Measurements from ENCODE around the gene PPP3CB. TPM values are rescaled to one million over a fixed set of nuclear protein-coding genes. Genes with fewer than 3 reads are reported as not detected.

The PPP3CB gene
- total RNA-seq (2014; rRNA removed; shearing (Covaris generic); ENCODE audit: low replicate concordance) = 5.9 and 14.5 TPM in 2 replicates

- Histone ChIP-seq H3K36me3 (peaks cover 2% of the 10 kb centered on the region), H3K4me3 (peak within 1 kb of the TSS; percentile 91), H3K9me3 (no peaks in the 10 kb centered on the region), H3K27me3 (no peaks in the 10 kb centered on the region)
- DNase-seq = peak; percentile 92
Observed at GRCh38 chr10:73495884-73496674, at the start of gene PPP3CB. Gene PPP3CB (minus strand): TSS chr10:73496024. CDS start chr10:73495889, 135 bp downstream.

- H3K27me3 ChIP-seq = no peaks in the 10 kb centered on the region
- H3K4me3 ChIP-seq = no peak overlapping the region
- H3K9me3 ChIP-seq = no peaks in the 10 kb centered on the region; the same call in 1 of the 2 replicates
- H3K36me3 ChIP-seq = no peaks in the 10 kb centered on the region
- no peak for DNase-seq
Observed at GRCh38 chr10:73545357-73545756, 49.5 kb upstream of the PPP3CB start.

- no peak for DNase-seq
- Histone ChIP-seq H3K9me3 (no peaks in the 10 kb centered on the region), H3K27me3 (no peaks in the 10 kb centered on the region), H3K36me3 (0 out of 2 replicates have a peak, but pooled peaks cover 2% of the 10 kb centered on the region), H3K4me3 (no peak overlapping the region)
Observed at GRCh38 chr10:73537709-73538108, 41.9 kb upstream of the PPP3CB start.

GRCh38 chr10:73537288-73537687 is 41.5 kb upstream of the PPP3CB start:
- H3K36me3 ChIP-seq = 0 out of 2 replicates have a peak, but pooled peaks cover 2% of the 10 kb centered on the region
- DNase-seq = no peak
- H3K4me3 ChIP-seq = no peak overlapping the region
- H3K9me3 ChIP-seq = no peaks in the 10 kb centered on the region
- no peaks in the 10 kb centered on the region for H3K27me3 ChIP-seq

- H3K4me3 ChIP-seq = no peak overlapping the region
- 0 out of 2 replicates have a peak, but pooled peaks cover 5% of the 10 kb centered on the region for H3K36me3 ChIP-seq
- H3K9me3 ChIP-seq = no peaks in the 10 kb centered on the region
- no peak for DNase-seq
- H3K27me3 ChIP-seq = no peaks in the 10 kb centered on the region
Observed at GRCh38 chr10:73534857-73535256, 39.0 kb upstream of the PPP3CB start.

GRCh38 chr10:73529089-73529832 is 33.4 kb upstream of the PPP3CB start:
- H3K9me3 ChIP-seq = no peaks in the 10 kb centered on the region
- 0 out of 2 replicates have a peak, but pooled peaks cover 5% of the 10 kb centered on the region for H3K36me3 ChIP-seq
- DNase-seq = peak; percentile 4
- H3K27me3 ChIP-seq = no peaks in the 10 kb centered on the region
- no peak overlapping the region for H3K4me3 ChIP-seq

GRCh38 chr10:73522263-73522662 is 26.4 kb upstream of the PPP3CB start:
- Histone ChIP-seq H3K27me3 (no peaks in the 10 kb centered on the region), H3K4me3 (no peak overlapping the region), H3K9me3 (no peaks in the 10 kb centered on the region), H3K36me3 (no peaks in the 10 kb centered on the region; the same call in none of the 2 replicates)
- no peak for DNase-seq

GRCh38 chr10:73519336-73519735 is 23.5 kb upstream of the PPP3CB start:
- H3K9me3 ChIP-seq = no peaks in the 10 kb centered on the region
- H3K36me3 ChIP-seq = no peaks in the 10 kb centered on the region; the same call in none of the 2 replicates
- no peaks in the 10 kb centered on the region for H3K27me3 ChIP-seq
- H3K4me3 ChIP-seq = no peak overlapping the region
- no peak for DNase-seq

- Histone ChIP-seq H3K36me3 (no peaks in the 10 kb centered on the region; the same call in none of the 2 replicates), H3K9me3 (no peaks in the 10 kb centered on the region), H3K27me3 (no peaks in the 10 kb centered on the region), H3K4me3 (no peak overlapping the region)
- no peak for DNase-seq
Observed at GRCh38 chr10:73517166-73517888, 21.5 kb upstream of the PPP3CB start.

- H3K36me3 ChIP-seq = no peaks in the 10 kb centered on the region
- no peak for DNase-seq
- no peaks in the 10 kb centered on the region for H3K9me3 ChIP-seq
- H3K4me3 ChIP-seq = no peak overlapping the region
- H3K27me3 ChIP-seq = no peaks in the 10 kb centered on the region
Observed at GRCh38 chr10:73512207-73512743, 16.5 kb upstream of the PPP3CB start.

GRCh38 chr10:73509695-73510094 is 13.9 kb upstream of the PPP3CB start:
- no peaks in the 10 kb centered on the region for H3K27me3 ChIP-seq

GRCh38 chr10:73506491-73506890 is 10.7 kb upstream of the PPP3CB start:
- H3K36me3 ChIP-seq = peaks cover 4% of the 10 kb centered on the region; the same call in 1 of the 2 replicates
- H3K9me3 ChIP-seq = no peaks in the 10 kb centered on the region
- no peaks in the 10 kb centered on the region for H3K27me3 ChIP-seq
- DNase-seq = no peak
- no peak overlapping the region for H3K4me3 ChIP-seq

More at GRCh38 chr10:73509695-73510094, 13.9 kb upstream of the PPP3CB start:
- H3K36me3 ChIP-seq = no peaks in the 10 kb centered on the region; the same call in 1 of the 2 replicates
- H3K9me3 ChIP-seq = no peaks in the 10 kb centered on the region
- H3K4me3 ChIP-seq = no peak overlapping the region
- DNase-seq = no peak

GRCh38 chr10:73506074-73506473 is 10.2 kb upstream of the PPP3CB start:
- no peak overlapping the region for H3K4me3 ChIP-seq
- DNase-seq = no peak
- H3K9me3 ChIP-seq = no peaks in the 10 kb centered on the region
- no peaks in the 10 kb centered on the region for H3K27me3 ChIP-seq
- H3K36me3 ChIP-seq = peaks cover 4% of the 10 kb centered on the region; the same call in 1 of the 2 replicates

- DNase-seq = no peak
- Histone ChIP-seq H3K36me3 (peaks cover 4% of the 10 kb centered on the region; the same call in 1 of the 2 replicates), H3K27me3 (no peaks in the 10 kb centered on the region)
Observed at GRCh38 chr10:73503037-73503436, 7.2 kb upstream of the PPP3CB start.

GRCh38 chr10:73501651-73502050 is 5.8 kb upstream of the PPP3CB start:
- Histone ChIP-seq H3K27me3 (no peaks in the 10 kb centered on the region), H3K36me3 (peaks cover 4% of the 10 kb centered on the region; the same call in 1 of the 2 replicates), H3K4me3 (no peak overlapping the region), H3K9me3 (no peaks in the 10 kb centered on the region)
- DNase-seq = no peak

More at GRCh38 chr10:73503037-73503436, 7.2 kb upstream of the PPP3CB start:
- Histone ChIP-seq H3K4me3 (no peak overlapping the region), H3K9me3 (no peaks in the 10 kb centered on the region)

- Histone ChIP-seq H3K4me3 (no peak overlapping the region), H3K9me3 (no peaks in the 10 kb centered on the region), H3K36me3 (peaks cover 2% of the 10 kb centered on the region), H3K27me3 (no peaks in the 10 kb centered on the region)
- no peak for DNase-seq
Observed at GRCh38 chr10:73497623-73498022, 1.8 kb upstream of the PPP3CB start.

Data from MG63 (cell line).